ENCODE results near the gene SLC24A4. TPM values are rescaled to one million over a fixed set of nuclear protein-coding genes. Genes with fewer than 3 reads are reported as not detected.
"Not testable (repeated sequence)": the region's sequence is repeated elsewhere in the genome, so short reads cannot be mapped to it uniquely, and the experiment has no call there.

The SLC24A4 gene
- total RNA-seq, 2 donors from 2014 or later = 2.7 to 4.4 TPM

DNA sequence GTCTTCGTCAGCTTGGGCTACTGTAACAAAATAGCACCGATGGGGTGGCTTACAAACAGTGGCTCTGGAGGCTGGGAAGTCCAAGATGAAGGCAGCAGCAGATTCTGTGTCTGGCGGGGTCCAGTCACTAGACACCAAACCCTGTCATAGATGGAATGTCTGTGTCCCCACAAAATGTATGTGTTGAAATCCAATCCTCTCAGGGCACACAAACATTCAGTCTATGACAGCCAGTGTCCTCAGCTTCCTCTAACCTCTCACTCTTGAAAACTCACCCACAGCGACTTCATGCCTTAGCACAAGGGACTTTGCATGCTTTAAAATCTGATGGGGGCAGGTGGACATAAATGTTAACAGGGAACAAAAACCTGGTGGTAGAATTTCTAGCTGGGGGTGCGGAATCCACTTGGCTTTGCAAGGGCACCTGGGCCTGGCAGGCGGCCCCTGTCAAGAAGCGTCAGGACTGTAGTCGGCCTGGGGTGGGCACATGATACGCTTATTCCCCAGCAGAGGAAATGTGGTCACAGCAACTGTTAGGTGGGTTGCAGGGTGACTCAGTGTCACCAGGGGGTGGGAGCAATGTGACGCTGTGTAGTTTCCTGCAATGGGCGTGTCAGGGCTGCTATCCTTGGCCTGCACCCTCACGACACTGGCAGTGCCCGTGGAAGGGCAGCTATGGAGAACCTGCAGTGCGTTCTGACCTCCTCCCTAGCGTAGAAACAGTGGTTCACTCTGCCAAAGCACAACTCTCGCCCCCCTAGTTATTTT, 208.3 kb downstream of the SLC24A4 start:
- H3K4me3 ChIP-seq = no peak overlapping the region
- H3K27ac ChIP-seq = no peak overlapping the region
- H3K27me3 ChIP-seq (replicated peaks; ENCODE audit: insufficient read depth) = no peaks in the 10 kb centered on the region
- no peaks in the 10 kb centered on the region for H3K36me3 ChIP-seq
- peaks cover 11 to 23% of the 10 kb centered on the region in 2 donors for H3K4me1 ChIP-seq (ENCODE audit: control insufficient read depth in 1 of 2, low read depth in 2 of 2)
- H3K9me3 ChIP-seq = no peaks in the 10 kb centered on the region
- ATAC-seq (ENCODE audit: insufficient number of reproducible peaks, low FRiP score, low read depth) (no peak), DNase-seq (ENCODE audit: low spot score) (no peak)
- TF ChIP-seq, protein P1, sequence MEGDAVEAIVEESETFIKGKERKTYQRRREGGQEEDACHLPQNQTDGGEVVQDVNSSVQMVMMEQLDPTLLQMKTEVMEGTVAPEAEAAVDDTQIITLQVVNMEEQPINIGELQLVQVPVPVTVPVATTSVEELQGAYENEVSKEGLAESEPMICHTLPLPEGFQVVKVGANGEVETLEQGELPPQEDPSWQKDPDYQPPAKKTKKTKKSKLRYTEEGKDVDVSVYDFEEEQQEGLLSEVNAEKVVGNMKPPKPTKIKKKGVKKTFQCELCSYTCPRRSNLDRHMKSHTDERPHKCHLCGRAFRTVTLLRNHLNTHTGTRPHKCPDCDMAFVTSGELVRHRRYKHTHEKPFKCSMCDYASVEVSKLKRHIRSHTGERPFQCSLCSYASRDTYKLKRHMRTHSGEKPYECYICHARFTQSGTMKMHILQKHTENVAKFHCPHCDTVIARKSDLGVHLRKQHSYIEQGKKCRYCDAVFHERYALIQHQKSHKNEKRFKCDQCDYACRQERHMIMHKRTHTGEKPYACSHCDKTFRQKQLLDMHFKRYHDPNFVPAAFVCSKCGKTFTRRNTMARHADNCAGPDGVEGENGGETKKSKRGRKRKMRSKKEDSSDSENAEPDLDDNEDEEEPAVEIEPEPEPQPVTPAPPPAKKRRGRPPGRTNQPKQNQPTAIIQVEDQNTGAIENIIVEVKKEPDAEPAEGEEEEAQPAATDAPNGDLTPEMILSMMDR (IDR thresholded peaks at IDR 0.05) = no peak

DNA sequence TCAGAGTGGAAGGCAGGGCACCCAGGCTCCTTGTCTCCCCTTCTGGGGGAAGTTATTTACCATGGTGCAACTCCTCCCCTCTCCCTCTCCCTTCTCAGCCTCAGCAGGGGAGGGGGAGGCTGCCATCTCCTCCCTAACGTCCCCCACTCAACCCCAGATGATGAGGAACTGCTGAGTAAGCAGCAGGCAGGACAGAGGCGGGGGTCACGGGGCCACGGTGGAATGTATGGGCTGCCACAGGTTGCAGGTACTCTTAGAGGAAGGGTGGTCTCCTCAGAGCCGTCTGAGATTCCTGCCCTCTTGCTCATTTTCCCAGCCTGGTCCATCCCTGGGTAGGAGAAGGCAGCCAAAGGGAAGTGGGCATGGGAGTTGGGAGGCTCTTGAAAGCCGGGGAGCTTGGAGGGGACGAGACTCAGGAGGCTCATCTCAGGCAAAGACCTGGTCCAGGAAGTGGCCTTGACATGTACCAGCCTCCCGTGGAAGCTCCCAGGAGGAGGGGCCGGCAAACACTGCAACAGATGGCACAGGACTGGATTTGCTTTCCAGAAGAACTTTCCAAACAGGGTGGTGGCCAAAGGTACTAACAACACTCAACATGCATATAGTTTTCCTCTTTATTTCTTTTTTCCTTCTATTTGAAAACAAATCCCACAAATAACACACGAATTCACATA, 209.7 kb downstream of the SLC24A4 start:
- DNase-seq (ENCODE audit: low spot score) = no peak
- TF ChIP-seq, protein P1 (IDR thresholded peaks at IDR 0.05) = no peak
- no peak for ATAC-seq (ENCODE audit: insufficient number of reproducible peaks, low FRiP score, low read depth)
- no peaks in the 10 kb centered on the region for H3K36me3 ChIP-seq
- H3K4me3 ChIP-seq = no peak overlapping the region
- peak overlapping the region in 1 of 2 donors; percentile 27 for H3K27ac ChIP-seq
- H3K4me1 ChIP-seq (ENCODE audit: control insufficient read depth in 1 of 2, low read depth in 2 of 2) = peaks cover 11 to 25% of the 10 kb centered on the region in 2 donors
- no peaks in the 10 kb centered on the region for H3K27me3 ChIP-seq (replicated peaks; ENCODE audit: insufficient read depth)
- H3K9me3 ChIP-seq = no peaks in the 10 kb centered on the region

- Histone ChIP-seq H3K4me3 (no peak overlapping the region), H3K27ac (peak overlapping the region in 1 of 2 donors; percentile 13), H3K27me3 (replicated peaks; ENCODE audit: insufficient read depth) (no peaks in the 10 kb centered on the region), H3K4me1 (ENCODE audit: control insufficient read depth in 1 of 2, low read depth in 2 of 2) (peaks cover 25 to 41% of the 10 kb centered on the region in 2 donors), H3K36me3 (no peaks in the 10 kb centered on the region), H3K9me3 (no peaks in the 10 kb centered on the region)
- DNase-seq (ENCODE audit: low spot score) (no peak), ATAC-seq (ENCODE audit: insufficient number of reproducible peaks, low FRiP score, low read depth) (no peak)
- TF ChIP-seq, protein P1 (IDR thresholded peaks at IDR 0.05) = no peak
Measured at GRCh38 chr14:92534932-92535643, 212.1 kb downstream of the SLC24A4 start.

GRCh38 chr14:92536231-92536630, 213.3 kb downstream of the SLC24A4 start:
- DNase-seq (ENCODE audit: low spot score); H3K27me3 ChIP-seq (replicated peaks; ENCODE audit: insufficient read depth); H3K4me3 ChIP-seq; H3K9me3 ChIP-seq; H3K36me3 ChIP-seq; ATAC-seq (ENCODE audit: insufficient number of reproducible peaks, low FRiP score, low read depth); H3K27ac ChIP-seq: not testable (repeated sequence)
- peaks cover 33 to 49% of the 10 kb centered on the region in 2 donors for H3K4me1 ChIP-seq (ENCODE audit: control insufficient read depth in 1 of 2, low read depth in 2 of 2)

DNA sequence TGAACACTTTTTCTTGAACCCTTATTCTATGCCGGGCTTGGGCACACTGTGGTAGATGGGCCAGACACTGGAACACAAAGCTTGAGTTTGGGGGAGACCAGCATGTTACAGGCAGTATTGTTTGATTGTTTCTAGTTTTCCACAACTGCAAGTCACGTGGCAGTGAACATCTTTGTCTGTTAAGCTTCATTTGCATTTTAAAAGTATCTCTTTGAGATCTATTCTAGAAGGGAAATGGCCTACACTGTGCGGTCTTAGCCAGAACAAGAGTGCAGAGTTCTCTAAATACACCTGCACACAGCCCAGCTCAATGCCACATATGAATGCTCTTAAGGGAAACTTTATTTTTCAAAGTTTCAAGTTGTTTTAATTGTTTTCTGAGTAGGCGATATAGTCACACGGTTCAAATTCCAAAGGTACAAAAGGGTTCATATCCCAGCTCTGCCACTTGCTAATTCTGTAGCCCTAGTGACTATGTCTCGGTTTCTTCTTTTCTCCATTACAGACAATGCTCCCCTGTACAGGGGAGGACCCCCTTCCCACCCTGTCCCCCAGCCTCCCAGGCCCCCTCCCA, 215.5 kb downstream of the SLC24A4 start:
- H3K27ac ChIP-seq = peak overlapping the region; percentile 83 to 94
- H3K4me3 ChIP-seq = no peak overlapping the region

More for the DNA sequence above, 215.5 kb downstream of the SLC24A4 start:
- DNase-seq (ENCODE audit: low spot score) (no peak), ATAC-seq (ENCODE audit: insufficient number of reproducible peaks, low FRiP score, low read depth) (no peak)
- no peaks in the 10 kb centered on the region for H3K36me3 ChIP-seq
- H3K27me3 ChIP-seq (replicated peaks; ENCODE audit: insufficient read depth) = no peaks in the 10 kb centered on the region
- H3K4me1 ChIP-seq (ENCODE audit: control insufficient read depth in 1 of 2, low read depth in 2 of 2) = peaks cover 21 to 31% of the 10 kb centered on the region in 2 donors
- TF ChIP-seq, protein P1 (IDR thresholded peaks at IDR 0.05) = no peak
- no peaks in the 10 kb centered on the region for H3K9me3 ChIP-seq
